GM18508 (cell line): ENCODE data around the gene EEF1AKMT1.

Source experiments
- ATAC-seq: cut with Tn5 transposase; IDR thresholded peaks from one replicate; pipeline ENCODE4 v1.9.1; 2021; ENCODE audit warnings: moderate number of reproducible peaks; ENCODE audit not compliant: insufficient read depth, unreplicated experiment

Gene EEF1AKMT1

DNA sequence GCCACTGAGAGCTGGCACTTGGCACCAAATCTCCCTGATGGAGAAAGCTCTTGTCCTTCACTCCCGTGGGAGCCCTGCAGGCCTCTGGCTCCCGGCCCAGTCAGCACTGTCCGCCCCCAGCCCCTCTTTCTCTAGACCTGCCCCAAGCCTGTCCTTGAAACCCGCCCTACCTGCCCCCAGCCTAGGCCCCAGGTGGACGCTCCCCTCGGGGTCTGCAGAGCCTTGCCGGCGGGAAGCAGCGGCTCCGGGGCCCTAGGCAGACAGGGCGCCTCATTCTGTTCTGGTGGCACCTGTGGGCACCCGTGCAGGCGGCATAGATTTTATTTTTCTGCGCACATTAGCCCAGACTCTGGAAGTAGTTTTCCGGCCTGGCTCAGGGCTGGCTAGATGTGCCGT lies 52.7 kb downstream of the EEF1AKMT1 start:
- ATAC-seq: no peak

DNA sequence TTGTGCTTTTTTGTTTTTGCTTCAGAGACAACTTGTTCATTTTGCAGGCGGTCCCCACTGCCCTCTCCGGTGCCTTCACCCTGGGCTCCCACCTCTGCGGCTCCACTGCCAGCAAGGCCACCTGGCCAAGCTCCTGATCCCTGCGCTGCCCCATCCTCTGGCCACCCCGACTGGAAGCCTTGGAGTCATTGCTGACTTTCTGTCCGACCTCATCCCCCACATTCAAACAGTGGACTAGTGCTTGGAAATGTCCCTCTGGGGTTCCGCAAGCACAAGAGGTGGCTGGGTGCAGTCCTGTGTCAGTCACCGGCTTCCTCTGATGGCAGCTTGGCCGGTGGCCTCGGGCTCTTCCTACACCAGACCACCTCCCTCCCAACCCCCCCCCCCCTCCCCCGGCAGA lies 53.3 kb downstream of the EEF1AKMT1 start:
- no peak for ATAC-seq

GRCh38 chr13:20719783-20720182 lies 54.0 kb downstream of the EEF1AKMT1 start:
- ATAC-seq: no peak

GRCh38 chr13:20718958-20719566 lies 54.7 kb downstream of the EEF1AKMT1 start:
- no peak for ATAC-seq

DNA sequence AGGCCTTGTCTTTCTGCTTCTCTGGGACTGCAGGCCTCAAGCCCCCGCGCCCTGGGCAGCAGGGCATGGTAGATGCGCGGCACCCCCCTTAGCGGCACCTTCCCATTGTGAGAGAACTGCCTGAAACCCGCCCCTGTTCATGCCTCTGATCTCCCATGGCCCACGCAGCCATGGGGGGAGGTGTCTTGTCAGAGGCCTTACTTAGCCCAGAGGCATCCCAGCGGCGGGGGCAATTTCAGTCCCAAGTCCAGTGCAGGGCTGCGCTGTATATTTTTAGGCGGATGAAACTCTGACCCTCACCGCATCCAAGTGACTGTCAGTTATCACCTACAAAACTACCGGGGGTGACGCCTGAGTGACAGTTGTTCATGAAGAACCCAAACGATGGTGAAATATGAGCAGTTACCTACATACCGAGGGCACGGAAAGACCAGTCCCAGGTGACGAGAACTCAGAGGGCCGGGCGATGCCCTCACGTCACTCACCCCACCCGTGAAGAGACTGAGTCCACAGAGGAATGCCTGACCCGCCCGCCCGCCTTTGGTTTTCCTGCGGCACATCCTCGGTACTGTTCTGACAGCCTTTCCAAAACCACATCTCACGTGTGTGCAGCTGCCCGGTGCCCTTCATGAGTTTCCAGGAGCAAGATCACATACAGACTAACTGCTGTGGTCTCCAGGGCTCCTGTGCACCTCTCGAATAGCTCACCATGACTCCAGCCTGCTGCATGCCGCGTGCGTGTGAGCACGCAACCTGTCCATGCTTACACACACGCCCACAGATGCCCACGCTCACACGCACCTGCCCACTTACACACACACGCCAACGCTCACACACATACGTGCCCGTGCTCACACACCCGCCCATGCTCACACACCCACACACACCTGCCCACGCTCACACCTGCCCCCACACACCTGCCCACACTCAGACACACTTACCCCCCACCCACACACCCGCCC lies 55.9 kb downstream of the EEF1AKMT1 start:
- no peak for ATAC-seq

GRCh38 chr13:20716951-20717350 lies 56.8 kb downstream of the EEF1AKMT1 start:
- ATAC-seq: no peak

DNA sequence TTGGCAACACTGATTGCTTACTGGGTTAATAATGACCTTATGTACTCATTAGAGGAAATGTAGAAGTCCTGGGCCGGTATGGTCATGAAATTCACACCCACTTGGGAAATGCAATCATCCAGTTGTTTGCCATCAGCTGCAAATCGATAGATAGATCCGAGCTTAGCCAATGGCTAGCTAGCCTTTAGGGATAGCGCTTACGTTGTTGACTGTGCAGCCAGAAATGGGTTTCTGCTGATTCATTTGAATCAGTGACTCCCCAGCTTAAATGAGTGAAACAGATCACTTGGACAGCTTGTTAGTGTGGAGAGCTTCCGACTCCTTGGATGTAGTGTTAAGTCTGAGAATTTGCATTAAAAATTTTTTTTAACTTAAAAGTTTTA lies 58.4 kb downstream of the EEF1AKMT1 start:
- ATAC-seq: no peak

- no peak for ATAC-seq
These were observed 59.0 kb downstream of the EEF1AKMT1 start for GRCh38 chr13:20714563-20715329.

DNA sequence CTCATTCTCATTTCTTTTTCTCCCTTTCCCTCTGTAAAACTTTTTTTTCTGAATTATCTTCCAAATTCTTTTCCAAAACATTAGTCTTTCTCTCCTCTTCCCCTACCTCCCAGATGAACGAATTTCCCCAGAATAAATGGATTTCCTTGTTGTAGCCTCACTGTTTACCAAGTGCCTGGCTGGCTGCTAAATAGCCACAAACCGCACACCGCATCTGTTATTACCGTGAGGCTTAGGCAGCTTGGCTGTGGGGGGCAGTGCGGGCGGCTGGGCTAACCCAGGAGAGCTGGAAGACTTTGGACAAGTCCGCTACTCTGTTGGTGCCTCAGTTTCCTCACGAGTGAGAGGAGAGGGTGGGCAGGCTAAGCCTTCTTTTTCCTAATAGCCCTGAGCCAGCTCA lies 59.6 kb downstream of the EEF1AKMT1 start:
- ATAC-seq: no peak

DNA sequence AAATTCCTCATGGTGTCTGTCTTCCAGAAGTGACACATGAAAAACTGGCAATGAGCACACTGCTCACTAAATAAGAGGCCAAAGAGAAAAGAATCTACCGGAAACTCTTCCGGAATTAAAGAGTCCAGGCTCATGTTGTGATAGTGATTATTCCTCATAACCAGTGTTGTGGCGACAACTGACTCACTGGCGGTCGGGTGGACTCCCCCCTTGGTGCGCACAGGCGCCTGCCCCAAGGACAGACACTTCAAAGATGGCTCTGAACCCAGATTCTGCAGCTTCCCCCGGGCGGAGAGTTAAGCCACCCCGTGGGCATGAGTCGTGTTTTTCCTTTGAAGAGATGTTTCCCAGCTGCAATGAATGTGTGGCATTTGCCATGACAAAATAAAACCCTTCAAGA lies 60.0 kb downstream of the EEF1AKMT1 start:
- no peak for ATAC-seq

GRCh38 chr13:20713014-20713376 lies 60.8 kb downstream of the EEF1AKMT1 start:
- ATAC-seq: no peak

DNA sequence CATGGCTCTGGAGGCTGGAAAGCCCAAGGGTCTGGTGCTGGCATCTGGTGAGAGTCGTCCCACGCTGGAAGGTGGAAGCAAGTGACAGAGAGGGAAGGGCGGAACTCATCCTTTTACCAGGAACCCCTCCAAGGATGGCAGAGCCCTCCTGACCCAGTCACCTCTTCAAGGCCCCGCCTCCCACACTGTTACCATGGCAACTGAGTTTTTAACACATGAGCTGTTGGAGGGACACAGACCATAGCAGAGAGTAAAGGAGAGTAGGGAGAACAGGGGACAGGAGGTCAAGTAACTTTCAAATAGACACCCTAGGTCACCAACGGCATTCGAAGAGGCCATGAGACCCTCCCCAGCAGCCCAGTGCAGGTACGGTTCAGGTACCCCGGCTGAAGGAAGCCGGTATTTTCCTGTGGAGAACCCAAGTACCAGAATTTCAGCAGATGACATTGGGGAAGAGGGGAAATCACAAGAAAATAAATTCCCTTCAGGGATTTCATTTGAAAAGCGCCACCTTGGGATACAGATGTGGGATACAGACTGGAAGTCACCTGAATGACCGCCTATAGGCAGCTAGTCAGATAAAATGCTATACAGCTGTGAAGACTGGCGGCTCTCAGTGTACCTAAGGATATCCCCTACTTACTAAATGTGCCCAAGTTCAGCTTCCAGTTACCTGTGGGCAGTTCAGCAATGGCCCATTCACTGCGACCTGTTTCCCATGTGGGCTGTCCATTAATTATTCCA lies 62.3 kb downstream of the EEF1AKMT1 start:
- no peak for ATAC-seq

- ATAC-seq: no peak
These were observed 64.0 kb downstream of the EEF1AKMT1 start for GRCh38 chr13:20709782-20710181.

GRCh38 chr13:20709369-20709768 lies 64.4 kb downstream of the EEF1AKMT1 start:
- ATAC-seq: no peak

GRCh38 chr13:20708216-20708615 lies 65.5 kb downstream of the EEF1AKMT1 start:
- ATAC-seq: no peak

GRCh38 chr13:20706661-20707060 lies 67.1 kb downstream of the EEF1AKMT1 start:
- ATAC-seq: no peak

DNA sequence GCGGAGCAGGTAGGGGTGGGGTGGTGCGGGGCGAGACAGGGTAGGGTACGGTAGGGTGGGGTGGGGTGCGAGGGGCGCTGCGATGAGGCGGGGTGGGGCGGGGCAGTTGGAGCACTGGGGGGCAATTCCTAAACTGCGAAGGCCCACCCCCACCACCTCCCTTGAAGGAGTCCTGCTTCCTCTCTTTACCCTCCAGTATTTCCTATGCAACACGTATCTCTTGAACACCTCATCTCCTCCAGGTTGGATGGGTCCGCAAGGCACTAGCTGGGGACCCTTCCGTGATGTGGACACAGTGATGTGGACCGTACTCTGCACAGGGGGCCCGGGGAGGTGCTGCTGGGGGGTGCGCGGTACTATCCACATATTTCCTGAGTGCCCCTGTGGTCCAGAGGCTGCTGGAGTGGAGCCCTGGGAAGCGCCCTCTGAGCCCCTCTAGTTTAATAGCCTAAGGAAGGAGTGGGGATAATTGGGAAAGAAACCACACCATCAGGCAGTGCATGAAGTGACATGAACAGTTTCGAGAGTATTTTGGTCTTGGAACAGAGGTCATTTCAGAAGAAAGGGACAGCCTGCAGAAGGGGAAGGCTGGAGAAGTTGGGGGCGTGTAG lies 69.2 kb downstream of the EEF1AKMT1 start:
- ATAC-seq: no peak

GRCh38 chr13:20703780-20704458 lies 69.8 kb downstream of the EEF1AKMT1 start:
- ATAC-seq: peak; percentile 51
